Activated CD8-positive, alpha-beta memory T cell treated with anti-CD3 and anti-CD28 coated beads for 24 hours (primary cell): Measurements from ENCODE around the gene LRRC3.
"Not testable (repeated sequence)": the region's sequence is repeated elsewhere in the genome, so short reads cannot be mapped to it uniquely, and the experiment has no call there.

Source experiments
- DNase-seq: peaks from one replicate; pipeline ENCODE4 v3.0.0-alpha.2; 2020

Gene LRRC3

DNA sequence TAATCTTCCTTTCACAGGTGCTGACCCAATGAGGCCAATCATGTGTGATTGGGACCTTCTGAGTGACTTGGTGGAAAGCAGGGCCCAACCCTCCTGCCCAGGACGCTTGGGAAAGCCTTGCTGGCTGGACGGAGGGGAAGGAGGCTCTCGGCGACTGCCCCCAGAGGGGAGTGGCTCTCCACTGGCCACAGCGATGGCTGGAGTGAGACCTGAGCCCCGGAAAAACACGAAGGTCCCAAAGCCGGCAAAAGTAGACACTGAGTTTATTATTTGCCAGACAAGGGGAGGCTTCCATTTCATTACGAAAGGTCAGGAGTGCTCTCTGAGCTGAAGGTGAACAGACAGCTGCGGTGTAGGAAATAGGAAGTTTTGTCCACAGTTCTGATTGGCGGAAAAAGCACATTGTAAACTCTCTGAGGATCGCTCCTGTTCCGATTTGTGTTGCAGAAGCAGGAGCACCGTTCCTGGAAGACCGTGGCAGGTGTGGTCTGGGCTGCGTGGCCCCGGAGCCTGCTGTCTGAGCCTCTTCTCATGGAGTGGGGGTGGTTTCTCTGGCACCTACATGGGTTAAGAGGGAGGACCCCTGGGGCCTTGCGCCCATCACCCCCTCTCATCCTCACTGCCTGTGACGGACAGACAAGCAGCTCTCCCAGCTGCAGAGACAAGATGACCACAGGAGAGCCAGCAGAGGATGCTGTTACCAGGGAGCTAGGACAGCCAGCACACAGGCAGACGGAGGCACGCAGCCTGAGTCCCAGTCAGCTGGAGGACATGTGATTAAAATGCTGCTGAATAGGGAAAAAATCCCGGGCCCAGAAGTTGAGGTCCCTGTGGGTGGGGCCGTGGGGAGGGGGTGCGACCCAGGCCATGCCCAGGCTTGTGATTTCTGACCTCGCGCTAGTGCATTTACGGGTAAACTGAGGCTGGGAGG, 43.2 kb downstream of the LRRC3 start:
- no peak for DNase-seq

DNA sequence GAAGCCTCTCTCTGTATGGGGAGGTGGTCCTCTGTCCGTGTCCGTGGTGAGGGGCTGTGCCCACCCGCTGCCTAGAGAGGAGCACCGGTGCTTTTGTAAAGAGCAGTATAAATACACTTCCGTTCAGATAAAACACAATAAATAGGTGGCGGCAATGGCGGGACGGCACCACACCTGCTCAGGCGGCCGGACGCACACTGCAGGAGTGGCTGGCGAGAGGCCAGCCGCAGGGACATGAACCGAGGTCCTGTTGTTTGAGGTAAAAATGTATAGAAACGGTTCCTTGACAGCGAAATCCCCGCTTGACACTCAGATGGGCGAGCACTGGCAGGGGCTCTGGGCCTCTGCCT, 43.9 kb downstream of the LRRC3 start:
- no peak for DNase-seq

DNA sequence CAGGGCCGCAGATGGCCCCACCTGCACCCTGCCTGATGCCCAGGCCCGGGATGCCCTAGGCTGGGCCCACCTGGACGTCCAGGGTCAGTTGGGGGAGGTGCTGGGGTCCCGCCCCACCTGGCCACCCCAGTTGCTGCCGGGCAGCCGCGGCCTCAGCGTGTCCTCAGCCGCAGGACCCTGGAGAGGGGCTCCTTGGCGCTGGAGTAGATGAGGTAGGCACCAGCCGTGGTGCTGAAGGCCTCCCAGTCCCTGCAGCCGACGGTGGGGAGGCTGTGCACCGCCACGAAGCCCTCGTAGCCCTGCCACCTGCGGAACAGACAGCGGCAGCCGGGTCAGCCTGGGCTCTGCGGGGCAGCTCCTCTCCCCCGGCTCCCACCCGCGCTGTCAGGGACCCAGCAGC, 44.3 kb downstream of the LRRC3 start:
- no peak for DNase-seq

DNA sequence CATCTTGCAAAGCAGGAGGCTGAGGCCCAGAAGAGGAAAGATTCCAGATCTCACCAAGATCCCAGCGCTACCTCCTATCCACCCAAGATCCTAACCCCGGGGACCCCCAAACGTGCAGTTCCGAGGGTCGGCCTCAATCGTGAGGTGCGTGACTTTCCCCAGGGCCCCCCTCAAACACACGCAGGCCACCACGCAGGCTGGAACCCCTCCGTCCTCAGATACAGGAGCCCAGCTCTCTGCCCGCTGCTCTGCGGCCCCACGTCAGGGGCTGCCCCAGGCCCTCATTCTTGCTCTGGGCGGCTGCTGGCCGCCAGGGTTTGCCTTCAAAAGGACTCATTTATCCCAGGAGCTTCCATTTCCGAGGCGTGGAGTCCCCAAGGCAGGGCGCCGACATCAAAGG, 44.8 kb downstream of the LRRC3 start:
- DNase-seq: no peak

DNA sequence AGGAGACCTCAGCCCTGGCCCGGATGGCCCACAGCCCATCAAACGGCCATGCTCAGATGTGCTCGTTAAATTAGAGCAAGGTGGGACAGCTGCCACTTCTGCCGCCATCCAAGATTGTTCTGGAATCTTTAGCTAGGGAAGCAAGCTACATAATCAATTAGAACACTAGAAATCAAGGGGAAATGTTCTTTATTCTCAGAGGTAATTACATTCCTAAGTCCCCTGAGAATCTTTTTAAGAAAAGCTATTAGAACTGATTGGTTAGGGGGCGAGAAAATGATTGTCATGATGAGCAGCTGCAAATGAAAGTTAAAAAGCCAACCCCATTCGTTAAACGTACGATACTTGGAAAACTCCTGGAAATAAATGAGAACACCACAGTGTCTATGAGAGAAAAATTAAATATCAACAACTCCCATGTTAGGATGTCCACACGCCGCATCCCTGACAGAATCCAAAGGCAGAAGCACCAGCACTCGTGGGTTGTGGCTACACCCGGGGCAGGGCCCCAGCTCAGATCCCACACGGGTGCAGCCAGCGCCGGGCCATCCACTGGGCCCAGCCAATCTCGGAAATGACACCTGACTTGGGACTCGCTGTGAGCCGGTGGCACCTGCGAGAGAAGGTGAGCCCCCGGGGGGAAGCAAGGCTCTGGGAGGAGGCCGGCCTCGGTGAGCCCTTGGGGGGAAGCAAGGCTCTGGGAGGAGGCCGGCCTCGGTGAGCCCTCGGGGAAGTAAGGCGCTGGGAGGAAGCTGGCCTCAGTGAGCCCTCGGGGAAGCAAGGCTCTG, 47.1 kb downstream of the LRRC3 start:
- DNase-seq: no peak

DNA sequence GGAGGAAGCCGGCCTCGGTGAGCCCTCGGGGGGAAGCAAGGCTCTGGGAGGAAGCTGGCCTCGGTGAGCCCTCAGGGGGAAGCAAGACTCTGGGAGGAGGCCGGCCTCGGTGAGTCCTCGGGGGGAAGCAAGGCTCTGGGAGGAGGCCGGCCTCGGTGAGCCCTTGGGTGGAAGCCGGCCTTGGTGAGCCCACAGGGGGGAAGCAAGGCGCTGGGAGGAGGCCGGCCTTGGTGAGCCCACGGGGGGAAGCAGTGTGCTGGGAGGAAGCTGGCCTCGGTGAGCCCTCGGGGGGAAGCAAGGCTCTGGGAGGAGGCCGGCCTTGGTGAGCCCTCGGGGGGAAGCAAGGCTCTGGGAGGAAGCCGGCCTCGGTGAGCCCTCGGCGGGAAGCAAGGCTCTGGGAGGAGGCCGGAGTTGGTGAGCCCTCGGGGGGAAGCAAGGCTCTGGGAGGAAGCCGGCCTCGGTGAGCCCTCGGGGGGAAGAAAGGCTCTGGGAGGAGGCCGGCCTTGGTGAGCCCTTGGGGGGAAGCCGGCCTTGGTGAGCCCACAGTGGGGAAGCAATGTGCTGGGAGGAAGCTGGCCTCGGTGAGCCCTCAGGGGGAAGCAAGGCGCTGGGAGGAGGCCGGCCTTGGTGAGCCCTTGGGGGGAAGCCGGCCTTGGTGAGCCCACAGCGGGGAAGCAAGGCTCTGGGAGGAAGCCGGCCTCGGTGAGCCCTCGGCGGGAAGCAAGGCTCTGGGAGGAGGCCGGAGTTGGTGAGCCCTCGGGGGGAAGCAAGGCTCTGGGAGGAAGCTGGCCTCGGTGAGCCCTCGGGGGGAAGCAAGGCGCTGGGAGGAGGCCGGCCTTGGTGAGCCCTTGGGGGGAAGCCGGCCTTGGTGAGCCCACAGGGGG, 47.9 kb downstream of the LRRC3 start:
- not testable (repeated sequence) for DNase-seq

DNA sequence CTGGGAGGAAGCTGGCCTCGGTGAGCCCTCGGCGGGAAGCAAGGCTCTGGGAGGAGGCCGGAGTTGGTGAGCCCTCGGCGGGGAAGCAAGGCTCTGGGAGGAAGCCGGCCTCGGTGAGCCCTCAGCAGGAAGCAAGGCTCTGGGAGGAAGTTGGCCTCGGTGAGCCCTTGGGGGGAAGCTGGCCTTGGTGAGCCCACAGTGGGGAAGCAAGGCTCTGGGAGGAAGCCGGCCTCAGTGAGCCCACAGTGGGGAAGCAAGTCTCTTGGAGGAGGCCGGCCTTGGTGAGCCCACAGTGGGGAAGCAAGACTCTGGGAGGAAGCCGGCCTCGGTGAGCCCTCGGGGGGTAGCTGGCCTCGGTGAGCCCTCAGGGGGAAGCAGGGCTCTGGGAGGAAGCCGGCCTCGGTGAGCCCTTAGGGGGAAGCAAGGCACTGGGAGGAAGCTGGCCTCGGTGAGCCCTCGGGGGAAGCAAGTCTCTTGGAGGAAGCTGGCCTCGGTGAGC, 48.6 kb downstream of the LRRC3 start:
- DNase-seq: peak; percentile 69

DNA sequence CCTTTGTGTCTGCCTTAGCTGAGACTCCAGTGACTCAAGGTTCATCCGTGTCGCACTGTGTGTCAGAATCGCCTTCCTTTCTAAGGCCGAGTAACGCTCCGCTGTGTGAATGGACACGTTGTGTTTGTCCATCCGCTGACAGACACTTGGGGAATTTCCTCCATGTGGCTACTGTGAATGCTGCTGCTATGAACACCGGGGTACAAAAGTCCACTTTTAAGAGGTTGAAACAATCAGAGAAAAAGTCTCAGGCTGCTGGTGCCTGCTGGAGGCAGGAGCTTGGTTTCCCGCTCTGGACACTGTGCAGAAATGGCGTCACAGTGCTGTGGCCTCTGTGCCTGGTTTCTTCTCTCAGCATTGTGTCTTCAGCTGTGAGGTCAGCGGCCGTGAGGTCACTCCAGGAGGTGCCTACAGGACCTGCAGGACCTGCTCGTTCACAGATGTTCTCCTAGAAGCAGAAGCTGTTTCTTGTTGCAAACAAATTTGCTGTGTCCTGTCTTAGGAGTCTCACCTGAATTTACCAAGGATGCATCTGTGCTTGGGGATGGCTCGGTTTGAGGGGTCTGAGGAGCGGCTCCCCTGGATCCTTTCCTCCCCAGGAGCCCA, 50.5 kb downstream of the LRRC3 start:
- no peak for DNase-seq

DNA sequence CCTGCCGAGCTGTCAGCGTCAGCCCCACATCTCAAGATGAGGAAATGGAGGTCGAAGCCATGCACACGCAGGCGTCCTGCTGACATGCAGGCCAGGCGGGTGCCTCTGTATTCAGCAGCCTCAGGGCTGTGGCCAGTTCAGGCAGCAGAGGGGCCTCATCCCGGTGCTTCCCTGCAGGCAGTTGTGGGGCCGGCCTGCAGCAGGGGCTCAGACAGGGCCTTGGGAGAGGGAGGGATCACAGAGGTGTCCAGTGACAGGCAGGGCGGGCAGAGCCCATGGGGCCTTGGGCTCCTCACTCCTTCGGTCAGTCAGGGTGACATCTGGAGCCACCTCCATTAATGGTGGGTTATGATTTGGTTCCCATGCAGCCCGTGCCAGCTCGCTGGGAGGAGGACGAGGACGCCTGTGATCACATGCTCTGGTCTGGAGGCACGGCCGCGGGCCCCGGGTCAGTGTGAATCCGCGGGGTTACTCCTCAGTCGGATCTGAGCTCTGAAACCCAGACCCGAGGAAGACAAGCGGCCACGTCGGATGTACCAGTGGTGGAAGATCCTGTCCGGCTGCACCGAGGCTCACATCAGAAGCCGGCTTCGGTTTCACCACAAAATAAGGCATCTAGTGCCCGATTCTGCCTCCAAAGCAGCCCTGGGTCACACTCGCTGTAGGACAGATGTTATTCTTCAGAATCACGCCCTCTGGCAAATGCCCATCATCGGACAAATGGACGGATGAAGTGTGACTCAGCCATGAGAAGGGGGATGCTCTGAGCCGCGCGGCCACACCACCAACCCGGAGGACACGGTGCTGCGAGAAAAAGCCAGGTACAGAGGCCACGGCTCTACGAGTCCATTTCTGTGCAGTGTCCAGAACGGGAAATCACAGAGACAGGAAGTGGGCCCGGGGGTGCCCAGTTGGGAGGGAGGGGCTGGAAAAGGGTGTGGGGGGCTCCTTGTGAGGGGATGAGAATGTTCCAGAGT, 51.3 kb downstream of the LRRC3 start:
- no peak for DNase-seq

DNA sequence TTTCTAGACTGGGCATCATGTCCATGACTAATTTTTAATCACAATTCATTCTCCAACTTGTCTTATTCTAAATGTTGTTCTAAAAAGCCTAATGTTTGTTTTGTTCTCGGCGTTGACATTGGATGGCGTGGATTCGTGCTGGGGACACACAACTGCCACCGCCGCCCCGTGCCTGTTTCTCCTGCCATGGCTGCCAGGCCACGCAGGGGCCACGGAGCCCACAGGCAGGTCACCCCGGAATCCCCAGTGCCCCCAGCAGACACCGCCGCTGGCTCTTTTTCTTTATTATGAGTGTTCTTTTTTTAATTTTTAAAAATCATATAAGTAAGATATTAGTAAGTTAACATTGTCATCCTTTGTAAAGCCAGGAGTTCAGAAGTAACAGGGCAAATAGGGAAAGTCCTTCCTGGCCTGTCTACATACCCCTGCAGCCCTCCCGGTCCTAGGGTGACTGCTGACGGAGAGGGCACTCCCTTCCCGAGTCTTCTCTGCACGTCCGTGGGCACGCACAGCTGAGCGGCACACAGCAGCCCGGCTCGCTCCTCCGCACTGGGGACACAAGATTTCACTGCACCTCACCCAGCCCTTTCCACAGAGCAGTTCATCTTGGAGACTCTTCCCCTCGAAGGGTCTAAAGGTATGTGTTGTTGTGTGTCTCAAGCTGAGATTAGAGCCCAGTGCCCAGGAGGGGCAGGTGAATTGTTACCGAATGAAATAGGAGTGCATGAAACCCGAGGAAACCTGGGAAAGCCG, 52.5 kb downstream of the LRRC3 start:
- no peak for DNase-seq

DNA sequence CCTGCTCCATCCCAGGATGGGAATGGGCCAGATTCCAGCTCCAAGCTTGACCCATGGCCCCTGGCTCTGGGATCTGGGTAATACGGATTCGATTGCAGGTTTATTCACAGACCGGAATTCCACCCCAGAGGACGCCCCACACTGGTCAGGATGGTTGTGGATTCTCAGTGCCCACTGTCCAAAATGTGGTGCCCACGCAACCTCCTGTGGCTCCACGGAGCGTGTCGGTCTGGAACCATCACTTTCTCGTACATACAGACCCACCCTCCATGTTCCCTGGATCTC, 53.1 kb downstream of the LRRC3 start:
- DNase-seq: no peak

DNA sequence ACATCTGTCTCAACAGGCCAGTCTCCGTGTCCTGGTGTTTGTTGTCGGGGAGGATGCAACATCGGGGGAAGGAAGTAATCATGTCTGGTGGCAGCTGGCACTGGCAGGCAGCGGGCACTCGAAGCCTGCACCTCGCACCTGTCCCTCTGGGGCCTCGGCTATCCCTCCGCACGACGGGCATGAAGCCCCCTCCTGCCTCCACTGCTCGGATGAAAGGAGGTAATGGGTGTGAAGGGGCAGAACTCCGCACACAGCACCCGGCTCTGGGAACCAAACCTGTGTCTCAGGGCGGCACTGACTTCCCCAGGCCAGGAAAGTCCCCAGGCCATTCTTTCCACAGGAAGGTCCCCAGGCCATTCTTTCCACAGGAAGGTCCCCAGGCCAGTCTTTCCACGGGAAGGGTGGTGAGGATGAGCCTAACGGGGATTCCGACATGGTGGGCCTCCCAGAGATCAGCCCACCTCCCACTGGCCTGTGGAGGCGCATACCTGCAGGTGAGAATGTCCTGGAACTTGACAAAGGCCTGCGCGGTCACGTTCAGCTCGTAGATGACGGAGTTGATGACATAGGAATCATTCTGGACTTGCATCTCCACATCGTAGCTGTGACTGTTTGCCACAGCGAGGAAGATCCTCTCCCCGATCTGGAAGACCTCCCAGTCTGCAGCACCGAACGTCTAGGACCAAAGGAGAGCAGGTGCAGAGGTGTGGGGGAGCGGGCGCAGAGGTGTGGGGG, 53.6 kb downstream of the LRRC3 start:
- DNase-seq: no peak

DNA sequence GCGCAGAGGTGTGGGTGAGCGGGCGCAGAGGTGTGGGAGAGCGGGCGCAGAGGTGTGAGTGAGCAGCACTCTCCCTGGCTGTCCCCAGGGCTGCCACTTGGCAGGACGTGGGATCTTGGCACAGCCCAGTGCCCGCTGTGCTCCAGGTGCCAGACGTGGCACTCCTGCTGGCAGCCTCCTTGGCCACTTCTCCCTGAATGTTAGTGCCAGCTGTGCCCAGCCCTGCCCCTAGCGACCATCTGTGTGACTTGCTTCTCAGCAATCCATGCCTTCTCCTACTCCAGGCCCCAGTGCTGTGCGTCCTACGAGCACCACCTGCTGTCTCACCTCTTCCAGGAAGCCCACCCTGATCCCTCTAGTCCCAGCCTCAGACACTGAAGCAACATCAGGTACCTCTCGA, 54.2 kb downstream of the LRRC3 start:
- no peak for DNase-seq

DNA sequence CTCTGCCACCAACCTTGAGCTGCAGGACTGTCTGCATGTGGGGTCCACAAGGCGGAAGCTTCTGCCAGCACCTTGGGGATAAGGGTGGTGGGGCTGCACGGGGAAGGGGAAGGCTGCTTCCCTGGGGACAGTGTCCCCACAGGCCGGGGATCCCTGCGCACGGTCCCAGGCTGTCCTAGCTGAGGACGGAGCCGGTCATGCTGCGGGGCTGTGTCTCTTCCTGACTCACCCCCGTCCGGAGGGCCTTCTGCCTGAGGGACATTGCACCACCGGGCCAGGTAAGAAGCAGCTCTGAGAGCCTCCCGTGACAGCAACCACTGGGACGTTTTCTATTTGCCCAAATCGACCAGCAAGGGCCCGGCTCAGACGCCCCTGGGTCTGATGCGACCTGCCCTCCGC, 54.8 kb downstream of the LRRC3 start:
- DNase-seq: no peak

DNA sequence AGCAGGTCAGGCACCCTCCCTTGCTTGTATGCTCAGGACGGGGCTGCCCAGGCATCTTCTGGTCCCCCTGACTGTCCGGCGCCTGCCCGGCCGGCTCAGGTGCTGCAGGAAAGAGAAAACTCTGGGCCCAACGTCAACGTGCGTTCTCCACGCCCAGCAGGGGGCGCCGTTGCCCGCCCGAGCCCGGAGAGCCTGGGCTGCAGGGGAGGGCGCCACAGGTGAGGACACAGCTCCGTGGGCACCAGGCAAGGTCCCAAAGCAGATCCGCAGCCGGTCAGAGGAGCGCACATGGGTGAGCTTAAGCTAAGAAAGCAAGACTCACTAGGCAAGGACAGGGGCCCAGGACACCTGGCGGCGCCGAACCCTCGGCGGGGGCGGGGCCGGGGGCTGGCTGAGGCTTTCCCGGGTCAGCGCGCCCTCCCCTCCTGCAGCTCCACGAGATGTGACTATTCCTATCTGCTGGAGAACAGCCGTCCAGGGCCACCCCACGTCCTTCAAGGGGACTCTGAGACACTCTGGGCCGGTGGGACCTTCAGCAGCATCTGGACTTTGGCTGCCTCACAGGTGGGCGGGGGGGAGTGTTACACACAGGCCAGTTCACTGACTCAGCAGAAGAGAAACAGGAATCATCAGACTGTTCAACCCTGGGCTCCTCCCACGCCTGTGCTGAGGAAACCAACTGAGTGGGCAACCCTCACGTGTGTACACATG, 55.4 kb downstream of the LRRC3 start:
- DNase-seq: peak; percentile 94

DNA sequence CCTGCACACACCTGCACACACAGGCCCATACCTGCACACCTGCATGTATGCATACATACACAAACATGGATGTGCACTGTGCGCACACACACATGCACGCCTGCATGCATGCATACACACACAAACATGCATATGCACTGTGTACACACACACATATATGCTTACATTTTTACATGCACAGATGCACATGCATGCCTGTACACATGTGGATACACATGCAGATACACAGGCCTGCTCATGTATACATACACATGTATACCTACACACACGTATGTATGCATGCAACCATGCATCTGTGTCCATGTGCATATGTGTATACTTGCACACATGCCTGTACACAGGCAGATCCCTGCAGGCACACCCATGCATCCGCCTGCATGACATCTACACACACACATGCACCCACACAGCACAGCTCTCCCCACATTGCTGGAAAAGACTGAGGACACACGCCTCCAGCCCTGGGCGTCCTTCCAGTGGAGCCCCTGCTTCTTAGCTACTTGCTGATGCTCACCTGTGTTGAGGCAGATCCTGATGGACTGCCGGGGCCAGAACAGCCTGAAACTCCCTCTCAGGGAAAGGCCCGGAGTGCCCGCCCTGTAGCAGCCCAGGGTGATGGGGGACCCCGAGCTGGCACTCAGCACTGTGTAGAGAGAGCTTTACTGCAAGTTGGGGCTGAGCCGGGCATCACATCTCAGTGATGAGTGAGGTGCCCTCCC, 56.1 kb downstream of the LRRC3 start:
- DNase-seq: no peak
